Heart left ventricle (tissue), 16 donors: Measurements from ENCODE around the gene ITGAE. TPM values are rescaled to one million over a fixed set of nuclear protein-coding genes. Genes with fewer than 3 reads are reported as not detected.

Source experiments
- ATAC-seq, 4 donors: fragments of 200-7000 bp; cut with Tn5 transposase; one replicate each; pipeline ENCODE4 v1.9.1; 2020 to 2022; ENCODE audit warnings: moderate library complexity in 4 of 4, mild to moderate bottlenecking in 3 of 4, moderate number of reproducible peaks in 1 of 4
- DNase-seq, 5 donors: peaks; one replicate each; pipeline ENCODE4 v3.0.0-alpha.2; 2020
- H3K27ac ChIP-seq, 12 donors: fragments of 200-600 bp; sonication (generic) in 4 of 12; one replicate each; pipeline versions ENCODE4 v1.5.0 to v1.8.0; 2016 to 2022; ENCODE audit warnings: mild to moderate bottlenecking in 2 of 12
- H3K27me3 ChIP-seq, 9 donors: fragments of 200-600 bp; sonication (generic) in 2 of 9; one replicate each; pipeline versions ENCODE4 v1.5.1 to v1.8.0; 2016 to 2022; ENCODE audit warnings: mild to moderate bottlenecking in 3 of 9
- H3K36me3 ChIP-seq, 9 donors: fragments of 200-600 bp; sonication (generic) in 2 of 9; one replicate each; pipeline versions ENCODE4 v1.5.0 to v1.8.0; 2018 to 2022; ENCODE audit warnings: mild to moderate bottlenecking in 2 of 9
- H3K4me1 ChIP-seq, 12 donors: fragments of 200-600 bp; sonication (generic) in 4 of 12; one replicate each; pipeline versions ENCODE4 v1.5.0 to v1.8.0; 2016 to 2022; ENCODE audit warnings: mild to moderate bottlenecking in 3 of 12
- H3K4me3 ChIP-seq, 12 donors: fragments of 200-600 bp; sonication (generic) in 4 of 12; one replicate each; pipeline versions ENCODE4 v1.5.0 to v1.8.0; 2017 to 2022; ENCODE audit warnings: mild to moderate bottlenecking in 9 of 12, moderate library complexity in 4 of 12
- H3K9me3 ChIP-seq, 12 donors: fragments of 200-600 bp; sonication (generic) in 4 of 12; one replicate each; pipeline versions ENCODE4 v1.5.0 to v1.8.0; 2016 to 2022; ENCODE audit warnings: mild to moderate bottlenecking in 1 of 12
- CTCF ChIP-seq, 12 donors: fragments of 200-600 bp; sonication (generic) in 4 of 12; IDR thresholded peaks; one replicate each; pipeline versions ENCODE4 v1.5.0 to v1.8.0; 2018 to 2022; ENCODE audit warnings: antibody characterized with exemption in 12 of 12, mild to moderate bottlenecking in 5 of 12
- POLR2A ChIP-seq, 2 donors: fragments of 450-650 bp; IDR thresholded peaks; one replicate each; pipeline ENCODE4 v1.6.1; 2017; ENCODE audit warnings: antibody characterized with exemption in 2 of 2, mild to moderate bottlenecking in 2 of 2, moderate library complexity in 2 of 2
- WGBS, 4 donors: extraction: QIAGEN DNeasy Blood & Tissue Kit in 2 of 4; methylation state at CpG; one replicate each; pipeline versions ENCODE4 v1.1.5 to v1.1.7; 2013 to 2018; 5-methylcytosine and 5-hydroxymethylcytosine counted together
- intact Hi-C, 10 donors: fragments of 100-400 bp; cut with DNase I; formaldehyde crosslinking; loops; one replicate each; pipeline versions ENCODE4 v1.11.1 to v1.14.2; 2022
- polyA plus RNA-seq, 2 donors: library from polyadenylated mRNA; stranded (reverse); fragments of 200-250 nt; gene quantifications; one replicate each; pipeline ENCODE4 v1.2.3, GENCODE V29; 2013
- total RNA-seq, 9 donors: library from RNA; depleted of rRNA in 2 of 9; stranded (reverse); fragments of >200 nt in 2 of 9; fragmentation: NEBNext Ultra II Directional in 3 of 9; extraction: Animal tissue kit (Norgen Biotek cat#: 25700) in 3 of 9; gene quantifications; one replicate each; pipeline versions ENCODE4 v1.1.0 to v1.2.4, GENCODE V29; 2016 to 2023
- donor health status: ischemic (EF 13 %, LVEDD 7.1; RV severe dilation, severe dysfunction).
- donor health status: healthy with polysubstance abuse.
- donor health status: DM: no; HTN: yes; CAD: no.
- donor health status: DM: no; HTN: no; CAD: no.
- donor health status: ischemic (EF 25% LVEDD 6.9; RV normal size, moderate dysfunction).
- donor health status: ischemic (EF 25% LVEDD 5.7; RV mildly dilated, moderate dysfunction).
- donor health status: healthy.
- donor health status: DM: yes; HTN: yes; CAD: no.
- donor health status: ischemic (EF 35%, LVEDD 5.7; RV mildly dilated, moderate dysfunction).
- donor health status: nonischemic (EF 11% LVEDD 7.7; RV severe dilation, severe dysfunction).
- donor health status: DM: yes; HTN: yes; CAD: no.
- donor health status: PGD.
- donor health status: ischemic (EF 29% LVEDD 5.4; RV normal size, mild dysfunction).
- donor health status: nonischemic (EF 23%, LVEDD 6.1; RV moderate dilation, normal function).

Gene ITGAE
- total and polyA plus RNA-seq, 11 donors, result 7.1 to 32.9 (median 15.3) TPM

GRCh38 chr17:3771140-3771539 lies 29.8 kb downstream of the ITGAE start:
- 77 to 82% (median 77%) methylated on average over 16 of the region's 16 CpGs for WGBS, 4 donors
- ATAC-seq, result no peak
- intact Hi-C loops, result no loop called here
- Histone ChIP-seq H3K27me3 (peaks cover 0 to 5% (median 0%) of the 10 kb centered on the region in 9 donors), H3K27ac (no peak overlapping the region), H3K36me3 (no peaks in the 10 kb centered on the region), H3K9me3 (peaks cover 0 to 5% (median 0%) of the 10 kb centered on the region in 12 donors), H3K4me3 (no peak overlapping the region), H3K4me1 (no peaks in the 10 kb centered on the region)
- TF ChIP-seq CTCF (IDR thresholded peaks at IDR 0.05) (no peak), POLR2A (IDR thresholded peaks at IDR 0.05) (no peak)
- DNase-seq, result no peak

- Histone ChIP-seq H3K4me1 (peaks cover 0 to 4% (median 0%) of the 10 kb centered on the region in 12 donors), H3K27ac (no peak overlapping the region), H3K4me3 (no peak overlapping the region), H3K36me3 (no peaks in the 10 kb centered on the region), H3K9me3 (peaks cover 0 to 5% (median 0%) of the 10 kb centered on the region in 12 donors), H3K27me3 (peaks cover 0 to 5% (median 0%) of the 10 kb centered on the region in 9 donors)
- DNase-seq, result no peak
- no peak for ATAC-seq
- 53 to 70% (median 58%) methylated on average over 8 of the region's 8 CpGs for WGBS, 4 donors
- TF ChIP-seq POLR2A (IDR thresholded peaks at IDR 0.05), result no peak
- intact Hi-C loops, result no loop called here
Measured at GRCh38 chr17:3770466-3770865, 30.5 kb downstream of the ITGAE start.

GRCh38 chr17:3768769-3769168 lies 32.2 kb downstream of the ITGAE start:
- no peak for TF ChIP-seq POLR2A (IDR thresholded peaks at IDR 0.05)
- TF ChIP-seq CTCF (IDR thresholded peaks at IDR 0.05), result no peak
- Histone ChIP-seq H3K4me1 (peaks cover 0 to 6% (median 0%) of the 10 kb centered on the region in 12 donors), H3K27me3 (peaks cover 0 to 2% (median 0%) of the 10 kb centered on the region in 9 donors), H3K36me3 (no peaks in the 10 kb centered on the region), H3K4me3 (no peak overlapping the region), H3K9me3 (peaks cover 0 to 5% (median 0%) of the 10 kb centered on the region in 12 donors), H3K27ac (no peak overlapping the region)
- WGBS, 4 donors, result 51 to 76% (median 54%) methylated on average over 6 to 8 of the region's 8 CpGs
- DNase-seq, result no peak
- intact Hi-C loops, result no loop called here
- no peak for ATAC-seq

GRCh38 chr17:3768341-3768740 lies 32.6 kb downstream of the ITGAE start:
- no peak overlapping the region for H3K4me3 ChIP-seq
- no peaks in the 10 kb centered on the region for H3K27me3 ChIP-seq
- H3K36me3 ChIP-seq, result no peaks in the 10 kb centered on the region
- intact Hi-C loops, result no loop called here
- H3K27ac ChIP-seq, result no peak overlapping the region
- peaks cover 0 to 5% (median 0%) of the 10 kb centered on the region in 12 donors for H3K9me3 ChIP-seq
- peaks cover 0 to 6% (median 0%) of the 10 kb centered on the region in 12 donors for H3K4me1 ChIP-seq
- TF ChIP-seq CTCF (IDR thresholded peaks at IDR 0.05) (no peak), POLR2A (IDR thresholded peaks at IDR 0.05) (no peak)
- 77 to 81% (median 79%) methylated on average over 9 of the region's 9 CpGs for WGBS, 4 donors
- ATAC-seq (no peak), DNase-seq (peak in 1 of 5 donors; percentile 29)

GRCh38 chr17:3766779-3767178 lies 34.2 kb downstream of the ITGAE start:
- Histone ChIP-seq H3K4me3 (no peak overlapping the region), H3K4me1 (peaks cover 0 to 6% (median 0%) of the 10 kb centered on the region in 12 donors), H3K9me3 (peaks cover 0 to 5% (median 0%) of the 10 kb centered on the region in 12 donors), H3K27me3 (no peaks in the 10 kb centered on the region), H3K27ac (no peak overlapping the region), H3K36me3 (no peaks in the 10 kb centered on the region)
- no peak for ATAC-seq
- intact Hi-C loops, result no loop called here
- WGBS, 4 donors, result 88 to 94% (median 93%) methylated on average over 8 of the region's 8 CpGs
- TF ChIP-seq CTCF (IDR thresholded peaks at IDR 0.05), result no peak
- TF ChIP-seq POLR2A (IDR thresholded peaks at IDR 0.05), result no peak
- DNase-seq, result no peak
